GM13976 (cell line): ENCODE results near the gene SPOCK2.

ENCODE experiments used
- DNase-seq: peaks from one replicate; pipeline ENCODE4 v3.0.0; 2012; ENCODE audit warnings: low spot score
- in situ Hi-C: fragments of 300-500 bp; cut with MboI; formaldehyde crosslinking; loops from one replicate; pipeline ENCODE4 v1.12.0; 2022; ENCODE audit warnings: low sequenced_read_pairs, mixed read lengths, inconsistent platforms; ENCODE audit not compliant: unreplicated experiment
- TF ChIP-seq, protein P1 (sequence below): IDR thresholded peaks from 2 replicates; pipeline ENCODE4 v1.5.1; 2012; ENCODE audit warnings: borderline replicate concordance, mild to moderate bottlenecking; ENCODE audit not compliant: insufficient read depth; ENCODE audit errors: extremely low read depth, missing control alignments, control extremely low read depth

The SPOCK2 gene

DNA sequence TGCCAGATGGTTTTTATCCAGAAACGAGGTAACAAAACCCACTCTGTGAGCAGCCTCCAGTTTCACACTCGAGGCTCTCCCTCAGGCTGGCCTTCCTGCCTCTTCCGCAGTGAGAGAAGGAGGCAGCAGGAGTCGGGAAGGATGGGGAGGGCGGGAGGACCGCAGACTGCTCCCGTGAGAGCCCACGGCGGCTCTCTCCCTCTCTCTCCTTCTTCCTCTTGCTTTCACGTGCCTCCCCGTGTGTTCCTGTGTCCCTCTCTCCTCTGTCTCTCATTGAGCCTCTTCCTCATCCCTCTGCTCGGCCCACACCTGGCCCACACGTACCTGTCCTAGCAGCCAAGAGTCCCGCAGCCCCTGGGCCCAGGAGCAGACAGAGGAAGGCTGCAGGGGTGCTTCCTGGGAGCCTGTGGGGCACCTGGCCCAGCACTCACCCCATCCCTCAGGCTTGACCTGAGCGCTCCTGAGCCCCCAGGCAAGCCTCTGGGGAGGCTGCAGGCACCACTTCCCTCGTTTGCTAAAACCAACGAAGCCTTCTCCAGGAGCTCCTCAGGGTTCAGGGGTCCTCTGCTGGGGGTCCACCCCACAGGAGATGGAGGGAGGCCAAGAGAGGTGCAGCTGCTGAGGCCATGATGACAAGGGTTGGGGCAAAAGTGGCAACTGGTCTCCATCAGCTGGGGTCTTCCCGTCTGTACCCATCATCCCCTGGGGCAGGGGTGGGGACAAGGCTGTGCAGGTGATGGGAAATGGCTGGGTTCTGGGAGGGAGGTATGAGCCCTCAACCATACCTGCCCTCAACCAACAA is 13.6 kb downstream of the SPOCK2 start:
- TF ChIP-seq, protein P1, sequence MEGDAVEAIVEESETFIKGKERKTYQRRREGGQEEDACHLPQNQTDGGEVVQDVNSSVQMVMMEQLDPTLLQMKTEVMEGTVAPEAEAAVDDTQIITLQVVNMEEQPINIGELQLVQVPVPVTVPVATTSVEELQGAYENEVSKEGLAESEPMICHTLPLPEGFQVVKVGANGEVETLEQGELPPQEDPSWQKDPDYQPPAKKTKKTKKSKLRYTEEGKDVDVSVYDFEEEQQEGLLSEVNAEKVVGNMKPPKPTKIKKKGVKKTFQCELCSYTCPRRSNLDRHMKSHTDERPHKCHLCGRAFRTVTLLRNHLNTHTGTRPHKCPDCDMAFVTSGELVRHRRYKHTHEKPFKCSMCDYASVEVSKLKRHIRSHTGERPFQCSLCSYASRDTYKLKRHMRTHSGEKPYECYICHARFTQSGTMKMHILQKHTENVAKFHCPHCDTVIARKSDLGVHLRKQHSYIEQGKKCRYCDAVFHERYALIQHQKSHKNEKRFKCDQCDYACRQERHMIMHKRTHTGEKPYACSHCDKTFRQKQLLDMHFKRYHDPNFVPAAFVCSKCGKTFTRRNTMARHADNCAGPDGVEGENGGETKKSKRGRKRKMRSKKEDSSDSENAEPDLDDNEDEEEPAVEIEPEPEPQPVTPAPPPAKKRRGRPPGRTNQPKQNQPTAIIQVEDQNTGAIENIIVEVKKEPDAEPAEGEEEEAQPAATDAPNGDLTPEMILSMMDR, result no peak
- in situ Hi-C loops, result no loop called here
- DNase-seq, result no peak

DNA sequence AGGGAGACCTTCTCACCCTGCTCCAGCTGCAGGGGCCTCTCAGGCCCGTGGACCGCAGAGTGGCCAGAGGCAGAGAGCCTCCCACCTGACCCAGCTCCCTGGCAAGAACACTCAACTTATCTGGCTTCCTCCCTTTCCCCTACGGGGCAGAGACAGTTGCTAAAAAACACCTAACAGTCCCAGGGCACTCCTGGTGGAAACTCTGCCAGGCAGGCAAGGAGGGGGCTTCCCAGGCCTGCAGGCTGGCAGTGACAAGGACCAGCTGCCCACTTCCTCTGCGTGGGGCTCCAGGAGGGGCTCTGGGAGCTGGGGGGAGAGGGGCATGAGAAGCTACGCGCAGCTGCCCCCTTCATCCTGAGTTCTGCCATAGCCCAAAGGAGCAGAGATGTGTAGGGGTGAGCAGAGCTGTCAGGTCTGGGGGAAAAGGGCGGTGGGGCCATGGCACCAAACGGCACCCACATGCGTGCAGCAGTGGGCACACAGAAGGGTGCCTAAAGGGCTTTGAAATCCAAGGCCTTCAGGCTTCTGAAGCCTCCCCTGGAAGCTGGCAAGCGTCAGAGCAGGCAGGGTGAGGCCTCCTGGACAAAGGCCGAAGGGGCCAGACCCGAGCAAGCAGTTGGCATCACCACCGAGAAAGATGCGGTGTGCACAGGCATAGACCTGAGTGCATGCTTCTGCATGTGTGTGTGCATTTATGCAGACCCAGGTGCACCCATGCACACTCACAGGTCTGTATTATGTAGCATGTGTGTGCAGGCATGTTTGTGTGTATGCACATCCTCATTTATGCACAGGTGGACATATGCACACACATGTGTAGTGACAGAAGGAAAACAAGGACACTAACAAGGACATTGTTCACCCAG is 14.4 kb downstream of the SPOCK2 start:
- in situ Hi-C loops, result no loop called here
- DNase-seq, result no peak
- TF ChIP-seq, protein P1, result no peak

DNA sequence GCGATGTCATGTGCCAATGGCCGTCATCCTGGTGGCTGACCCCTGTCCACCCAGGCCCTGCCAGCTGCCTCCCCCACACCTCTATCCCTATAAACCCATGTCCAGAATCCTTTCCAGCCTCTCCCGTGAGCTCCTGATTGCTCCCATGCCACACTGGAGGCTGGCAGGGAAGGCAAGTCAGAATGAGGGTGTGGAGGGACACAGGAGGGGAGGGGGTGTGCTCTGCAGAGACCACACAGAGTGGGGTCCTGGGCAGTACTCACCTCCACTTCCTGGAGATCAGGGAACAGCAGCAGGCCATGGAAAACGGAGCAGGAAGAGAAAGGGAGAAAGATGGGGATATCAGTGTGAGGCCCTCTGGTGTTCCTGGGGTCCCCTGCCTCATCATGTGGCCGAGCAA is 15.7 kb downstream of the SPOCK2 start:
- TF ChIP-seq, protein P1, result no peak
- in situ Hi-C loops, result no loop called here
- no peak for DNase-seq

DNA sequence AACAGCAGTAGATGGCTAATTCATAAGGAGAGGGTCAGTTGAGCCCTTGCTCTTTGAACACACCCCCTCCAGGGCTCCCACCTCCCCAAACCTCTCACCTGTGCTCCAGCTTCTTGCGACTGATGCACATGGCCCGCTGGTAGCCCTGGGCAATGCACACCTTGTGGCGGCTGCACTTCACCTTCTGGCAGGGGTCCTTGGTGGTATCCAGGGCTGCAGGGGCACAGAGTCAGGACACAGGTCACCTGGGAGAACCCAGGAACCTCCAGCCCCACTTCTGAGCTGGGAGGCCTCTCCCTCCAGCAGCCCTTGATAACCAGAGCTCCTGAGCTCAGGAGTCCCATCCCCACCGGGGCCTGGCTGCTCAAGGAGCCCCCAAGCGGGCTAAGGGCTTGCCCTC is 16.3 kb downstream of the SPOCK2 start:
- DNase-seq, result no peak
- in situ Hi-C loops, result no loop called here
- TF ChIP-seq, protein P1, result no peak

DNA sequence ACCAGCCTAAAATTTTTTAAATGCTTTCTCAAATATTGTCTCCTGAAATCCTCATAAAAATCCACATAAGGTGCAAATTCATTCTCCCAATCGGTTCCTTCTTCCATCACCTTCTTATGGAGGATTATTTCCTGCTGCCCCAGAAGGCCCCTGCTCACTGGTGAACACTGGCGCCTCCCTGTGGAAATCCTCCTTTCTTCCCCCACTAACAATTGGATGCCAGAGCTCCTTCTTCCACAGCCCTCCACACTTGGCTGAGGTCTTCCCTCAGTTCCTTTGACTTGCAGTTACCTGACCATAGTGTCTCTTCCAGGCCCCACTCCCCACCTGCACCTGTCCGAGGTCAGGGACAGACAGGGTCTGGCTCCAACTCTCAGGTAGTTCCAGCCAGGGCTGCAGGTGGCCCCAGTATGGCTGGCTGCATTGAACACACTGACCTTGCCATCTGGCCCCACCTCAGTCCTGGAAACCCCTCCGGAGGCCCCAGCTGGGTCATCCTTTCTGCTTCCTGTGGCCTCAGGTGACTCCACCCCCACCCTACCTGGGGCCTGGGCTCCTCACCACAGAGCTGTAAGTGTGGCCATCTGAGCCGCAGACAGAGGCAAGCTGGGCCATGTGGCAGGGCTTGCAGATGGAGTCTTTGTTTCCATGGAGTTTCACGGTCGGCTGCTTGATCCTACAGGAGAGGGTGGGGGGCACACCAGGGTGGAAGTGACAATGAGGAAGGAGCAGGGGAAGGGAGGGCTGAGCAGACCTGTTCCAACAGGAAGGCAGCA is 18.4 kb downstream of the SPOCK2 start:
- DNase-seq, result no peak
- TF ChIP-seq, protein P1, result no peak
- in situ Hi-C loops, result no loop called here

DNA sequence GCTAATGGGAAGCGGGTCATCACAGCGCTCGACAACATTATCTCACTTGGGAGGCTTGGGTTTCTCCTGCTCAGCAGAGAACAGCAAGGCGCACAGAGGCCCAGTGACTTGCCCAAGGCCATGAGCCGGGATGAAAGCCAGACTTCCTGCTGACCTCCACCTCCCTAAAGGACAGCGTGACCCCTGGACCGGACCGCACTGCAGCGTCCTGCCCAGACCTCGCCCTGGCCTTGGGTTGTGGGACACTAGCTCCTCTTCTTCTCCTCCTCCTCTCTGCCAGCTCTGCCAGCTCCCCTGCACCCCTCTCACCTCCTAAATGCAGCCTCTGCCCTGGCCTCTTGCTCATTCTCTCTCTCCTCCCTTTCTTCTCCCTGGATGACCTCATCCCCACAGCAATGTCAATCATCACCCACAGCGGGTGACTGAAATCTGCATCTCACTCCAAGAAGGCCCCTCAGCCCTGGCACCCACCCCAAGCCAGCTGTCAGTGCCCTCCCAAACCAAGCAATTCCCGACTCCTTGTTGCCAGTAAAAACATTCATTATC is 19.4 kb downstream of the SPOCK2 start:
- in situ Hi-C loops, result no loop called here
- no peak for DNase-seq
- TF ChIP-seq, protein P1, result no peak
